IPS DF 19.7 (cell line): ENCODE results near the gene RFXANK.
"Not testable (repeated sequence)": the region's sequence is repeated elsewhere in the genome, so short reads cannot be mapped to it uniquely, and the experiment has no call there.

Experiments used
- DNase-seq: peaks from one replicate; pipeline ENCODE4 v3.0.0-alpha.2; 2013; ENCODE audit warnings: low read depth, low spot score

RFXANK gene

GRCh38 chr19:19192078-19192882, at the start of gene RFXANK, which contains the start of gene BORCS8:
Gene RFXANK, plus strand, starts transcription at chr19:19192258. Its CDS starts 1,689 bp downstream, at chr19:19193947.
Gene BORCS8, minus strand, starts transcription at chr19:19192152. Its CDS starts 35 bp downstream, at chr19:19192117.
- peak; percentile 95 for DNase-seq

DNA sequence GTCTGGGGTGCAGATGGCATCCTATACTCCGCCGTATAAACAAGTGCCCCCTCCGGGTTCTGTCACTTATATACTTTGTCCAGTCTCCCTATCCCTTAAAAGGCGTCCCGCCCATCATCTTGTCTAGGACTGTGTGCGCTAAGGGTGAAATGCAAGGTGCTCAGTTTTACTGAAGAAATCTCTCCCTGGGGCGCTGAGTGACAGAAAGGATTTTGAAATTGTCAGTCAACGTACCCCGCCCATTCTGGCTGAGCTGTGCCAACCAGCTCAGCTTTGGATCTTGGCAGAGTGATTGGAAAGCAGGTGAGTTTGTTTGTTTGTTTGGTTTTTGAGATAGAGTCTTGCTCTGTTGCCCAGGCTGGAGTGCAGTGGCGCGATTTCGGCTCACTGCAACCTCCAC, 49.7 kb upstream of the RFXANK start:
- DNase-seq: no peak

- no peak for DNase-seq
These were observed 46.8 kb upstream of the RFXANK start for GRCh38 chr19:19145281-19145680.

DNA sequence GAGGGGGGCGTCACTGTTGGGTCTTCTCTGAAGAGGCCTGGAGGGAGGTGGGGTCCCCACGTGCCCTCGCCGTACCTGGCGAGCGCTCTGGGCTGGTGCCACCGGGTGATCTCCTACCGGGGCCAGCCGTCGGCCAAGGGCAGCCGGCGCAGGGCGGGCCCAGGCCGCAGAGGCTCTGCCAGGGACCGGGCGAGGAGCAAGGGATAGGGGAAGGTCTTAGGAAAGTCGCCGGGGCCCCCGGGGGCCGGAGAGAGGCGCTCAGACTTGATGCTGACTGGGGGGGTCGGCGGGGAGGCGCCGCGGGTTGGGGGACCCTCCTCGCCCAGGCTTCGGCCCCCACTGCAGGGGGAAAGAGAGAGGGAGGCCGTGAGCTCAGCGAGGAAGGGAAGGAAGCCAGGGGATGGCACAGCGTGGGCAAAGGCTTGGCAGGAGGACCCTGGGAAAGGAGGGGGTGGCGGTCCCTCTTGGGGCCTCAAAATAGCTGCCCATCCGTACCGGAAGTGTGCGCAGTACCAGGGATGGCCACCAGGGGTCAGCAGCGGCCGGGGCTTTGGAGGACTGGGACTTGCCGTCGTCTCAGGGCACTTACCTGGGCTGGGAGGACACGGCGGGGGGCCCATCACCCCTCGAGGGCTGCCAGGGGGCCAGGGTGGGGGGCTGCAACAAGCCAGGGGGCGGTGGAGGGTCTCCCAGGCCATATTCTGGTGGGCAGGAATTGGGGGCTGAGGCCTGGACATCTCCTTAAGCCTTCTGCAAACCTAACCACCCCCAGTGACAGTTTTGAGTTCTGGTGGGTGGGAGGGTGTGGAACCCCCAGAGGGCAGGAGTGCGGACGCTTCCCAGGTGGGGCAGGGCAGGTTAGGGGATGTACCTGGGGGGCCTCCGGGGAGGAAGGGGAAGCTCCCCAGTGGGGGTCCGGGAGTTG, 46.1 kb upstream of the RFXANK start:
- no peak for DNase-seq

DNA sequence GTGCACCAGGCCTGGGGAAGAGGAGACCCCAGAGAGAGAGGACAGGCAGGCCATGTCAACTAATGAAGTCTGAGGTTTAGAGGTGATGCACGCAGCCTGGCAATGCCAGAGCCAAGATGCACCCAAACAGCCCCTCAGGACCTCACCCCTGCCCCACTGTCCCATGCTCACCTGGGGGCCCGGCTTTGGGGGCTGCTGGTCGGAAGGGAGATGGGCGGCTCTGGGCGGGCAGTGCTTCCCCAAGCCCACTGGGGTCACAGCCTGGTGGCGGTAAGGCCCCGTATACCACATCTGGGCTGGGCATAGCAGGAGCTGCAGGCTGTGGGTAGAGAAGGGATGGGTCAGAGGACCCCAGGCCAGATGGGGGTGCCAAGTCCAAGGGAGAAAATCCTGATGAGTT, 45.2 kb upstream of the RFXANK start:
- no peak for DNase-seq

DNA sequence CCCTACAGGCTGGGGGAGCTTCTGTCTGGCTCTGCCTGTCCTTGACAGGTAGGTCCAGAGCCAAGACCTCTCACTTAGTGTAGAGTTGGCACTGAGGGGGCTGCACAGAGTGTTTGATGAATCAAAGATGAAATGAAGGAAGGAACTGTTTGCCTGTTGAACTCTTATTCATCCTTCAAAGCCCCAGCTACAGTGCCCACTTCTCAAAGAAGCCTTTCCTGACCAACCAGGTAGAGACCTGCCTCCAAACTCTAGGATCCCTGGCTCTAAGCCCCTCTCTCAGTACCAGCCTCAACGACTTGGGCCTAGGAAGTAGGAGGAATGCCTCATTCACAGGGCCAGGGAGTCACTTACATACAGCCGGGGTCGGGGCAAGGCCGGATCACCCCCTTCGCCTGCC, 44.7 kb upstream of the RFXANK start:
- no peak for DNase-seq

DNA sequence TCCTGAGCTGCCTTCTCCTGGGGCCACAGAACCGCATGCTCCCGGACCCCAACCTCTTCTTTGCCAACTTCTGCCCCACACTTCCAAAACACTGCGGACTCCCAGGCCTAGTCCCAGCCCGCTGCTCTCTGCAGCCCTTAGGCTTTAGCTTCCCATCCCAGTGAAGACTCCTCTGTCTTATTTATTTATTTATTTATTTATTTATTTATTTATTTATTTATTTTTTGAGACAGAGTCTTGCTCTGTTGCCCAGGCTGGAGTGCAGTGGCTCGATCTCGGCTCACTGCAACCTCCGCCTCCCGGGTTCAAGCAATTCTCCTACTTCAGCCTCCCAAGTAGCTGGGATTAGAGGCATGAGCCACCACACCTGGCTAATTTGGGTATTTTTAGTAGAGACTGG, 43.6 kb upstream of the RFXANK start:
- not testable (repeated sequence) for DNase-seq

GRCh38 chr19:19149435-19149834, 42.6 kb upstream of the RFXANK start:
- DNase-seq: no peak

- no peak for DNase-seq
These were observed 40.6 kb upstream of the RFXANK start for GRCh38 chr19:19151418-19151817.

- no peak for DNase-seq
These were observed 39.2 kb upstream of the RFXANK start for GRCh38 chr19:19152668-19153384.

DNA sequence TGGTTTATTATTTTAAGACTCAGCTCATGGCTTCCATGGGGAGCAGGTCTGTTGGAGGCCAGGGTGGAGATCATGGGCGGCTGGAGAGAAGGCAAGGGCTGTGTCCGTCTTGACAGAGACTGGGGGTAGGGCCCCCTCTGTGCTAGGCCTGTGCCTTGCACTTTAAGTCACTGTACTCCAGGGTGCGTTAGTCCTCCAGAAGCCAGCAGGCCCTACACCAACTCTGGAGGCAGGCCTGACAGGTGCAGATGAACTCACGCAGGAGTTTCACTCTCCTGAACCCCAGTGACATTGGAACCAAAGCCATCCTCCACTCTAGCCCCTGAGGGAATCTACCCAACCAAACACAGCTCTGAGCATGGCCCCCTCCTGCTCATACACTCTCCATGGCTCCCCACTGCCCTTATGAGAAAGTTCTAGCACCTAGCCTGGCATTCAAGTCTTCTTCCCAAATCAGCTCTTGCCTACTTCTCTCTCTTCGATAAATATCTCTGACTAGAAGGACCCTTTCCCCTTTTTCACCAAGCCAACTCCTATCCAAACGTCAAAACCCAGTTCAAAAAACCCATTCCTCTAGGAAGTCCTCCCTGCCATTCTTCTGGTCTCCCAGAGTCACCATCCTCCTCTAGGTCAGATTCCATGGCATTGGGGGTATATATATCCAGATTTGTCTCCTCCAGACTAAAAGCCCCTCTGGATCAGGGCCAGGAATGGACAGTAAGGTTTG, 37.1 kb upstream of the RFXANK start:
- DNase-seq: no peak

DNA sequence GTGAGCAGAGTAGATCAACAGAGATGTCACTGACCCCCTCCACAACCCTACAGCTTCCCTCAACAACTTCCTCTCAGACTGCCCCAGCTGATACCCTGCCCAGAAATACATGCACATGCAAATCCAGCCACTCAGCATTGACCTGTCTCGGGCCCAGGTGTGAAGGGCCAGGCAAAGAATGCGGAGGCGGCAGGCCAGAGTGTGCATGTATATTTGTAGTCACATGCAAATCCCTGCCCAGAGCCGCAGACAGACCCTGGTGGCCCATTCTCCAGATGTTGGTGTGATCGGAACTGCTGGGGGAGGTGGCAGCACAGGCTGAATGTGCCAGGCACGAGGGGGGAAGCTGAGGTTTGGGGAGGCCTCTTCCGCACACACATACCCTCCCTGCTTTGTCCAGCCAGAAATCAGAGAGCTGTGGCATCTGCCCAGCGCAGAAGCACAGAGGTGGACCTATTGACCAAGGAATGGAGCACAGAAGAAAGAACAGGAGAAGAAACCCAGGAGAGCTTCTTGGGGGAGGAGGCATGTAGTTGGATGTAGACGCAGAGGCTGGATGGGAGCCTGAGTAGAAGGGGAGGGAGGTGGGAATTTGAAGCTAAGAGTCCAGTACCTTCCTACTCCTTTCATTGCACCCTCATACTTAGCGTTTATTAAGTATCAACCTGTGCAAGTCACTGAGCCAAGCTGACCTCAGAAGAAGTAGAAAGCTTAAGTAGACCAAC, 36.4 kb upstream of the RFXANK start:
- DNase-seq: no peak

- no peak for DNase-seq
These were observed 34.2 kb upstream of the RFXANK start for GRCh38 chr19:19157808-19158207.

GRCh38 chr19:19159534-19159933, 32.5 kb upstream of the RFXANK start:
- no peak for DNase-seq

DNA sequence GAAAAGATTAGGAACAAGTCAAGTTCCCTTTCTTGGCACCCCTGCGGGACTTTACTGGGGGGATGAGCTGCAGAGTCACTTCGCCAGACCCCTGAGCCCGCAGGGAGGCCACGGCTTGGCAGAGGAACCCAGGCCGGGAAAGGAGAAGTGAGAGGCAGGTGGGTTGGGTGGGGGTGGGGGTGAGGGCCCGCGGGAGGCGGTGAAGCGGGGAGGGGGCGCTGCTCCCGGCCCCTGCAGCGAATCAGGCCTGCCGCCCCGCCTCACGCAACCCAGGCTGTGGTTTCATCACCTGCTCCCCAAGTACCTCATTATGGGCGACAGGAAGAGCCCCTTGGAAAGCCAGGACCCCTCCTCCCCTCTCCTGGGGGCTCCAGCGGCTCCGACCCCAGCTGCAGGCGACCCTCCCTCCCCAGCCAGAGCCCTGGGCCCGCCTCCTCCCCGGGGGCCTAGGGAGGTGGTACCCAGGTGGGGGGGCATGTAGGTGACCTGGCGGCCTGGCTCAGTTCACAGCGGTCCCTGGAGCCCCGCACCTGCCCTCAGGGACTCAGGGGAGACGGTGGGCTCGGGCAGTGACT, 31.5 kb upstream of the RFXANK start:
- DNase-seq: no peak

GRCh38 chr19:19162495-19162894, 29.6 kb upstream of the RFXANK start:
- no peak for DNase-seq

GRCh38 chr19:19165396-19165795, 26.7 kb upstream of the RFXANK start:
- DNase-seq: no peak

DNA sequence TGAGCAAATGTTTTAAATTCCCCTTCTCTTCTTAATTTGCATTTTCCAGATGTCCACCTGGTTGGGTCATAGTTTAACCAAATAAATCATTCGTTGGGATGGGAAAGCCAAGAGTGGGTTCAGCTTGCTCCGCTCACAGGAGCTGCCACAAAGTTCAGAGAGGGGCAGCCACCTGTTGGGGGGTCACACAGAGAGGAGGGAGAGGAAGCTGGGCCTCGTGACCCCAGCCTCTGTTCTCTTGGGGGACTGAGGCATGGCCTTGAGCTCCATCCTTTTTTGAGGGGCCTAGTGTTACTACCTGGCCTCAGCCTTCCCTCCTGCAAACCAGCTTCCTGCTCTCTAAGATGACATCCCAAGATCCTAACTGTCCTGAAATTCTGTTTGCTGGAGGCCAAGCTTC, 24.4 kb upstream of the RFXANK start:
- DNase-seq: no peak

DNA sequence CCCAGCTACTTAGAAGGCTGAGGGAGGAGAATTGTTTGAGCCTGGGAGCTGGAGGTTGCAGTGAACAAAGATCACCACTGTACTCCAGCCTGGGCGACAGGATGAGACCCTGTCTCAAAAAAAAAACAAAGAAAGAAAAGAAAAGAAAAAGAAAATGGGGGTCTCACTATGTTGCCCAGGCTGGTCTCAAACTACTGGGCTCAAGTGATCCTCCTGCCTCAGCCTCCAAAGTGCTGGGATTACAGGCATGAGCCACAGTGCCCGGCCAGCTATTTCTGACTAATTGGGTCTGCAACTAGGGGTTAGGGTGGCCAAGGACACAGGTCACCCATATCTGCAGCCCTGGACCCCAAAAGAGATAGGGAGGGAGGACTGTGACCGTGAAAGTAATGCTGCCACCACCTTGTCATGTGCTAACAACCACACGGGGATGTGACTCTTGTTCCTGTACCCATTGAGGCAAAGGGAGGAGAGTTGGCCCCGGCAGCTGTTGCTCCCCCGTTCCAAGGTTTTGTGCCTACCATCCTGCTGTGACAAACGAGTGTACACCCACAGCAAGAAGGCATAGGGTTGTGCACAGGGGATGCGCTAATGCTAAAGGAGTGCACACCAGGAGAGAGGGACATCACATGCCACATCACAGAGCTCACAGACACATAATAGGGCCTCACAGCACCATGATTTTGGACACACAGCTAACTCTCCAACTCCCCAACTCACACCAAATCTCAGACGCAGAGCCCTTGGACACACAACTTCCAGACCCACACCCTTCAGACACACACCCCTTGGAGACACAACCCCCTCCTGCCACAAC, 22.6 kb upstream of the RFXANK start:
- DNase-seq: no peak
